Upper lobe of right lung (tissue), 1 donor: Measurements from ENCODE around the gene MYL3. TPM values are rescaled to one million over a fixed set of nuclear protein-coding genes. Genes with fewer than 3 reads are reported as not detected.

Experiments used
- ATAC-seq: fragments of 200-7000 bp; cut with Tn5 transposase; one replicate; pipeline ENCODE4 v1.9.1; 2020; ENCODE audit warnings: mild to moderate bottlenecking, moderate library complexity
- DNase-seq: peaks from one replicate; pipeline ENCODE4 v3.0.0-alpha.2; 2020
- H3K27ac ChIP-seq: fragments of 200-600 bp; one replicate; pipeline ENCODE4 v1.8.0; 2022
- H3K27me3 ChIP-seq: fragments of 200-600 bp; one replicate; pipeline ENCODE4 v1.8.0; 2022; ENCODE audit warnings: mild to moderate bottlenecking
- H3K36me3 ChIP-seq: fragments of 200-600 bp; one replicate; pipeline ENCODE4 v1.8.0; 2022
- H3K4me1 ChIP-seq: fragments of 200-600 bp; one replicate; pipeline ENCODE4 v1.8.0; 2022
- H3K4me3 ChIP-seq: fragments of 200-600 bp; one replicate; pipeline ENCODE4 v1.8.0; 2022; ENCODE audit warnings: mild to moderate bottlenecking
- H3K9me3 ChIP-seq: fragments of 200-600 bp; one replicate; pipeline ENCODE4 v1.8.0; 2022
- CTCF ChIP-seq: fragments of 200-600 bp; IDR thresholded peaks from one replicate; pipeline ENCODE4 v1.8.0; 2022; ENCODE audit warnings: antibody characterized with exemption
- intact Hi-C: fragments of 100-400 bp; cut with DNase I; formaldehyde crosslinking; loops from one replicate; pipeline ENCODE4 v1.11.0; 2022
- total RNA-seq: library from RNA; stranded (reverse); fragmentation: NEBNext Ultra II Directional; extraction: Animal tissue kit (Norgen Biotek cat#: 25700); gene quantifications from one replicate; pipeline ENCODE4 v1.2.1, GENCODE V29; 2021
- donor health status: DM: no; HTN: yes; CAD: no; lungs with severe emphysema.

MYL3 gene
- total RNA-seq, 1 donor from 2014 or later, result 3.8 TPM

- Histone ChIP-seq H3K27me3 (peaks cover 13% of the 10 kb centered on the region), H3K4me1 (peaks cover 26% of the 10 kb centered on the region), H3K36me3 (no peaks in the 10 kb centered on the region), H3K27ac (no peak overlapping the region), H3K9me3 (no peaks in the 10 kb centered on the region), H3K4me3 (no peak overlapping the region)
- intact Hi-C loops, result no loop called here
- TF ChIP-seq CTCF, result no peak
- ATAC-seq (no peak), DNase-seq (no peak)
These were observed 24.8 kb upstream of the MYL3 start for GRCh38 chr3:46887980-46888494.

GRCh38 chr3:46885612-46886011 lies 22.4 kb upstream of the MYL3 start:
- intact Hi-C loops, result no loop called here

GRCh38 chr3:46884929-46885328 lies 21.7 kb upstream of the MYL3 start:
- no peak for ATAC-seq
- peaks cover 14% of the 10 kb centered on the region for H3K4me1 ChIP-seq

More at GRCh38 chr3:46885612-46886011, 22.4 kb upstream of the MYL3 start:
- Histone ChIP-seq H3K4me3 (no peak overlapping the region), H3K27me3 (peaks cover 35% of the 10 kb centered on the region), H3K4me1 (peaks cover 18% of the 10 kb centered on the region), H3K9me3 (no peaks in the 10 kb centered on the region), H3K27ac (no peak overlapping the region), H3K36me3 (no peaks in the 10 kb centered on the region)
- no peak for TF ChIP-seq CTCF
- DNase-seq (no peak), ATAC-seq (no peak)

GRCh38 chr3:46884427-46884826 lies 21.2 kb upstream of the MYL3 start:
- H3K27me3 ChIP-seq, result peaks cover 36% of the 10 kb centered on the region
- ATAC-seq (no peak), DNase-seq (no peak)
- no peak for TF ChIP-seq CTCF
- peak overlapping the region; percentile 58 for H3K4me3 ChIP-seq
- intact Hi-C loops, result no loop called here
- peaks cover 9% of the 10 kb centered on the region for H3K4me1 ChIP-seq
- no peaks in the 10 kb centered on the region for H3K9me3 ChIP-seq
- H3K36me3 ChIP-seq, result no peaks in the 10 kb centered on the region
- no peak overlapping the region for H3K27ac ChIP-seq

More at GRCh38 chr3:46884929-46885328, 21.7 kb upstream of the MYL3 start:
- TF ChIP-seq CTCF, result no peak
- Histone ChIP-seq H3K36me3 (no peaks in the 10 kb centered on the region), H3K27me3 (peaks cover 36% of the 10 kb centered on the region), H3K4me3 (no peak overlapping the region), H3K27ac (no peak overlapping the region), H3K9me3 (no peaks in the 10 kb centered on the region)
- intact Hi-C loops, result no loop called here
- no peak for DNase-seq

GRCh38 chr3:46883830-46884185 lies 20.6 kb upstream of the MYL3 start:
- no peaks in the 10 kb centered on the region for H3K9me3 ChIP-seq
- peaks cover 9% of the 10 kb centered on the region for H3K4me1 ChIP-seq
- ATAC-seq (no peak), DNase-seq (no peak)
- intact Hi-C loops, result no loop called here
- no peak overlapping the region for H3K27ac ChIP-seq
- H3K4me3 ChIP-seq, result peak overlapping the region; percentile 58
- H3K36me3 ChIP-seq, result no peaks in the 10 kb centered on the region
- no peak for TF ChIP-seq CTCF
- H3K27me3 ChIP-seq, result peaks cover 36% of the 10 kb centered on the region
